B cell (primary cell): ENCODE data around the gene FRMD4A. TPM values are rescaled to one million over a fixed set of nuclear protein-coding genes. Genes with fewer than 3 reads are reported as not detected.

ENCODE experiments used
- ATAC-seq: fragments of 200-7000 bp; cut with Tn5 transposase; one replicate; pipeline ENCODE4 v1.10.0; 2021; ENCODE audit warnings: low read depth, mild to moderate bottlenecking, moderate number of reproducible peaks, moderate library complexity
- CTCF ChIA-PET: fragments of 350-600 bp; sonication (Branson Sonifier 250); formaldehyde crosslinking; loops from one replicate; lab custom pipeline; 2021; ENCODE audit warnings: antibody characterized with exemption, inconsistent platforms; lab: Charles Lee
- POLR2A ChIA-PET: fragments of 350-600 bp; sonication (Branson Sonifier 250); formaldehyde crosslinking; loops from one replicate; lab custom pipeline; 2021; ENCODE audit warnings: antibody characterized with exemption; lab: Charles Lee
- DNase-seq: peaks from one replicate; pipeline ENCODE4 v3.0.0; 2013
- H2AFZ ChIP-seq: 2 replicates; pipeline ENCODE4 v1.6.1; 2012; ENCODE audit warnings: mild to moderate bottlenecking, low read depth, low read length; ENCODE audit not compliant: insufficient read depth, poor library complexity, severe bottlenecking
- H3K27ac ChIP-seq, 2 donors: 1 replicate in 1 of 2; 2 replicates in 1 of 2; pipeline ENCODE4 v1.5.1; 2012 to 2013; ENCODE audit warnings: low read length in 2 of 2, mild to moderate bottlenecking in 2 of 2, moderate library complexity in 1 of 2
- H3K27me3 ChIP-seq, 4 experiments: fragments of 200-600 bp in 1 of 4; sonication (generic) in 1 of 4; replicated peaks in 1 of 4; 1 replicate in 2 of 4; 2 replicates in 2 of 4; pipeline versions ENCODE4 v1.6.1 to v1.7.0; 2013 to 2016; ENCODE audit warnings: low read length in 3 of 4, mild to moderate bottlenecking in 2 of 4, mixed read lengths in 1 of 4, moderate library complexity in 1 of 4; ENCODE audit not compliant: insufficient read depth in 4 of 4, control insufficient read depth in 3 of 4; ENCODE audit errors: control extremely low read depth in 1 of 4
- H3K36me3 ChIP-seq, 2 experiments: replicated peaks in 1 of 2; 1 replicate in 1 of 2; 2 replicates in 1 of 2; pipeline versions ENCODE4 v1.6.1 to v1.7.1; 2013; ENCODE audit warnings: low read length in 1 of 2; ENCODE audit not compliant: insufficient read depth in 2 of 2, control insufficient read depth in 1 of 2; ENCODE audit errors: control extremely low read depth in 1 of 2, extremely low read depth in 1 of 2
- H3K4me1 ChIP-seq, 2 donors: fragments of 200-600 bp in 1 of 2; sonication (generic) in 1 of 2; 1 replicate in 1 of 2; 2 replicates in 1 of 2; pipeline versions ENCODE4 v1.5.1 to v1.6.1; 2013 to 2017; ENCODE audit warnings: low read length in 2 of 2; ENCODE audit not compliant: control insufficient read depth in 2 of 2, insufficient read depth in 2 of 2
- H3K4me2 ChIP-seq: replicated peaks from 2 replicates; pipeline ENCODE3; 2012; ENCODE audit warnings: mild to moderate bottlenecking, low read depth, low read length; ENCODE audit not compliant: poor library complexity, severe bottlenecking
- H3K4me3 ChIP-seq, 5 experiments: fragments of 200-600 bp in 1 of 5; sonication (generic) in 1 of 5; 1 replicate in 3 of 5; 2 replicates in 2 of 5; pipeline versions ENCODE4 v1.5.1 to v1.7.0; 2011 to 2016; ENCODE audit warnings: low read length in 4 of 5, mild to moderate bottlenecking in 4 of 5, low read depth in 2 of 5, control low read depth in 1 of 5, moderate library complexity in 1 of 5; ENCODE audit not compliant: insufficient read depth in 1 of 5; ENCODE audit errors: control extremely low read depth in 1 of 5, extremely low read depth in 1 of 5
- H3K79me2 ChIP-seq: fragments of 200-600 bp; sonication (generic); one replicate; pipeline ENCODE4 v1.6.0; 2016; ENCODE audit warnings: low read length; ENCODE audit not compliant: control insufficient read depth, insufficient read depth
- H3K9ac ChIP-seq: fragments of 200-600 bp; sonication (generic); 2 replicates; pipeline ENCODE4 v1.6.1; 2017; ENCODE audit warnings: mild to moderate bottlenecking, low read length, moderate library complexity
- H3K9me3 ChIP-seq, 3 donors: one replicate each; pipeline versions ENCODE4 v1.6.1 to v1.7.1; 2013; ENCODE audit warnings: low read length in 2 of 3; ENCODE audit not compliant: control insufficient read depth in 2 of 3, insufficient read depth in 1 of 3; ENCODE audit errors: control extremely low read depth in 1 of 3
- H4K20me1 ChIP-seq: 2 replicates; pipeline ENCODE4 v1.6.0; 2012; ENCODE audit warnings: mild to moderate bottlenecking, low read length; ENCODE audit not compliant: insufficient read depth, control insufficient read depth, poor library complexity, severe bottlenecking
- H3K27ac Mint-ChIP-seq: one replicate; pipeline ENCODE4 v1.8.0; 2021; ENCODE audit warnings: mixed read lengths
- H3K27me3 Mint-ChIP-seq: one replicate; pipeline ENCODE4 v1.8.0; 2021; ENCODE audit warnings: mixed read lengths
- H3K4me1 Mint-ChIP-seq: one replicate; pipeline ENCODE4 v1.8.0; 2021; ENCODE audit warnings: mixed read lengths
- H3K4me3 Mint-ChIP-seq: one replicate; pipeline ENCODE4 v1.8.0; 2021; ENCODE audit warnings: mixed read lengths
- H3K9me3 Mint-ChIP-seq: one replicate; pipeline ENCODE4 v1.8.0; 2022; ENCODE audit warnings: mixed read lengths; ENCODE audit not compliant: insufficient read depth
- EZH2 ChIP-seq: IDR thresholded peaks from 2 replicates; pipeline ENCODE4 v1.6.1; 2012; ENCODE audit warnings: borderline replicate concordance, low read depth, mild to moderate bottlenecking, moderate library complexity, low read length; ENCODE audit not compliant: insufficient read depth, poor library complexity, severe bottlenecking
- WGBS: methylation state at CpG from one replicate; pipeline ENCODE4 v1.1.5; 2013; ENCODE audit warnings: missing lambda C conversion rate; ENCODE audit not compliant: insufficient coverage; 5-methylcytosine and 5-hydroxymethylcytosine counted together
- intact Hi-C: fragments of 100-400 bp; cut with micrococcal nuclease; formaldehyde crosslinking; loops from one replicate; pipeline ENCODE4 v1.10.0; 2022
- polyA plus RNA-seq: library from polyadenylated mRNA; depleted of rRNA; stranded (reverse); fragments of >200 nt; gene quantifications from 2 replicates; pipeline ENCODE4 v1.2.3, GENCODE V29; 2012
- total RNA-seq, 2 donors: library from RNA; stranded (reverse); fragments of 120-200 nt in 1 of 2; gene quantifications; 1 replicate in 1 of 2; 2 replicates in 1 of 2; pipeline versions ENCODE4 v1.2.3 to v1.2.4, GENCODE V29; 2013 to 2022
- TF ChIP-seq, protein P1 (sequence below): fragments of 200-600 bp; IDR thresholded peaks from one replicate; pipeline ENCODE4 v1.8.0; 2022; ENCODE audit warnings: antibody characterized with exemption, mild to moderate bottlenecking

The FRMD4A gene
- total and polyA plus RNA-seq, 2 donors (not counting 1 experiment from before 2014, with no cell fraction given) = 0.76 to 3.4 TPM

DNA sequence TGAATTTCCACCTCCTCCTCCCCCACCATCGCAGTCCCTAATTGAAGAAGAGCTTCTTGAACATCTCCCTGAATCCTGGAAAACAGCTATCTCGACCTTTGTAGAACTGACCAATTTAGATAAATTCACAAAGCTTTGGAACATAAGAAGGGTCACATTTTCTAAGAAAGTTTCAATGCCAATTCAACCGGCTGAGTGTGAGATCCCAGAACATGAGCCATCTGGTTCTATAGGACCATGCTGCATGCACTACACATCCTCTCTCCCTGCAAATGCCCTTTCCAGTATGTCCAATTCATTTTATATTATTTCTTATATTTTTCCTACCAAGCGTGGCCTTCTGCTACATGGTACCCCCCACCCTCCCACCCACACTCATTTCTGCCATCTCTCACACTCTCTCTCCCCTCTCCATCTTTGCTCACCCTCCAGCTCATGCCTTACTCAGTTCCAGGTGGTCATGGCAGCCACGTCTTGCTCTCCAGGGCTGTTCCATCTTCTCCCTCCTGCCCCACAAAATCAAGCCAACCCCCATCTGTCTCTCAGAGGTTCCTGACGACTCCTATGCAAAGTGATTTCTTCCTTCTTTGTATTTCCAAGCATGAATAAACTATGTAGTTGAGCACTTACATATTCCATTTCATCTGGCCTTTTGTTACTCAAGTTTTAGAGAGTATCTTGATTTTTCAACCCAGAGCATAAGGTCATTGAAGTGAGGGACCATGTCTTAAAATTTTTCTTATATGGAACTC is 19.3 kb downstream of the FRMD4A start:
- ChIA-PET POLR2A (no interaction called here), CTCF (interaction anchor here (0.6 kb wide), 1 partner anchor 57 kb away, joined by 3 read pairs; no protein-coding TSS in a partner anchor)
- Histone ChIP-seq H4K20me1 (no peaks in the 10 kb centered on the region), H3K4me3 (no peak overlapping the region), H3K27ac (no peak overlapping the region), H3K27me3 (peaks cover 0 to 8% (median 2%) of the 10 kb centered on the region in 4 experiments), H3K4me1 (no peaks in the 10 kb centered on the region), H3K4me2 (no peak overlapping the region), H2AFZ (no peak overlapping the region), H3K9me3 (no peaks in the 10 kb centered on the region), H3K9ac (no peak overlapping the region), H3K36me3 (no peaks in the 10 kb centered on the region), H3K79me2 (no peaks in the 10 kb centered on the region)
- ATAC-seq (no peak), DNase-seq (no peak)
- intact Hi-C loops = no loop called here
- Mint-ChIP-seq H3K4me3 (no peak overlapping the region), H3K9me3 (no peaks in the 10 kb centered on the region), H3K27me3 (peaks cover 40% of the 10 kb centered on the region), H3K27ac (no peak overlapping the region), H3K4me1 (no peaks in the 10 kb centered on the region)
- no peak for TF ChIP-seq EZH2
- TF ChIP-seq, protein P1, sequence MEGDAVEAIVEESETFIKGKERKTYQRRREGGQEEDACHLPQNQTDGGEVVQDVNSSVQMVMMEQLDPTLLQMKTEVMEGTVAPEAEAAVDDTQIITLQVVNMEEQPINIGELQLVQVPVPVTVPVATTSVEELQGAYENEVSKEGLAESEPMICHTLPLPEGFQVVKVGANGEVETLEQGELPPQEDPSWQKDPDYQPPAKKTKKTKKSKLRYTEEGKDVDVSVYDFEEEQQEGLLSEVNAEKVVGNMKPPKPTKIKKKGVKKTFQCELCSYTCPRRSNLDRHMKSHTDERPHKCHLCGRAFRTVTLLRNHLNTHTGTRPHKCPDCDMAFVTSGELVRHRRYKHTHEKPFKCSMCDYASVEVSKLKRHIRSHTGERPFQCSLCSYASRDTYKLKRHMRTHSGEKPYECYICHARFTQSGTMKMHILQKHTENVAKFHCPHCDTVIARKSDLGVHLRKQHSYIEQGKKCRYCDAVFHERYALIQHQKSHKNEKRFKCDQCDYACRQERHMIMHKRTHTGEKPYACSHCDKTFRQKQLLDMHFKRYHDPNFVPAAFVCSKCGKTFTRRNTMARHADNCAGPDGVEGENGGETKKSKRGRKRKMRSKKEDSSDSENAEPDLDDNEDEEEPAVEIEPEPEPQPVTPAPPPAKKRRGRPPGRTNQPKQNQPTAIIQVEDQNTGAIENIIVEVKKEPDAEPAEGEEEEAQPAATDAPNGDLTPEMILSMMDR = no peak
- 90% methylated on average over 5 of the region's 6 CpGs for WGBS

DNA sequence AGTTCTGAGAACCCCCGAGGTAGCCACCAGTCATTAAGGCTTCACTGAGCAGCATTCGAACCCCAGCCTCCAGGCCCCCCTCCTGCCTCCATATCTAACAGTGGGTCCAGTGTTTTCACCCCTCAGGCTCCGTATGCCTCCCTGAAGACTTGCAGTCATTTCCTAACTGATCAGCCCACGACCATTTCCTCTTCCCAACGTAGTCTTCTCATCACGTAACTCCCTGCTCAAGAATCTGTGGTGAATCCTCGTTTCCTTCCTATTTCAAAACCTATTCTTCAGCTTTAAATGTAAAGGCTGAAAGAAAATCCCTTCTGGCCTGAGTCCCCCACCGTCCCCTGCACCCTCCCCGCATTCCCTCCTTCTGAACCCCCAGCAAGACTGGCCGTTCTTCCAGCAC is 21.1 kb downstream of the FRMD4A start:
- H3K9ac ChIP-seq = no peak overlapping the region
- no peak overlapping the region for H3K4me2 ChIP-seq
- no peaks in the 10 kb centered on the region for H3K36me3 ChIP-seq
- H4K20me1 ChIP-seq = no peaks in the 10 kb centered on the region
- Mint-ChIP-seq H3K4me1 (no peaks in the 10 kb centered on the region), H3K27ac (no peak overlapping the region), H3K4me3 (no peak overlapping the region), H3K27me3 (peaks cover 28% of the 10 kb centered on the region), H3K9me3 (no peaks in the 10 kb centered on the region)
- H3K79me2 ChIP-seq = no peaks in the 10 kb centered on the region
- H3K9me3 ChIP-seq = no peaks in the 10 kb centered on the region
- DNase-seq (no peak), ATAC-seq (no peak)
- H3K4me3 ChIP-seq = no peak overlapping the region
- H2AFZ ChIP-seq = no peak overlapping the region
- 42% methylated on average over 10 of the region's 10 CpGs for WGBS
- no peak overlapping the region for H3K27ac ChIP-seq
- peaks cover 0 to 8% (median 2%) of the 10 kb centered on the region in 4 experiments for H3K27me3 ChIP-seq
- ChIA-PET POLR2A (no interaction called here), CTCF (no interaction called here)
- intact Hi-C loops = no loop called here
- TF ChIP-seq EZH2 = no peak
- TF ChIP-seq, protein P1 = no peak
- no peaks in the 10 kb centered on the region for H3K4me1 ChIP-seq
